GM12801 (cell line): ENCODE results near the gene XRCC4.

Source experiments
- TF ChIP-seq, protein P1 (sequence below): IDR thresholded peaks from one replicate; pipeline ENCODE4 v1.5.1; 2011; ENCODE audit warnings: control low read depth; ENCODE audit not compliant: insufficient read length; ENCODE audit errors: extremely low read depth

XRCC4 gene

DNA sequence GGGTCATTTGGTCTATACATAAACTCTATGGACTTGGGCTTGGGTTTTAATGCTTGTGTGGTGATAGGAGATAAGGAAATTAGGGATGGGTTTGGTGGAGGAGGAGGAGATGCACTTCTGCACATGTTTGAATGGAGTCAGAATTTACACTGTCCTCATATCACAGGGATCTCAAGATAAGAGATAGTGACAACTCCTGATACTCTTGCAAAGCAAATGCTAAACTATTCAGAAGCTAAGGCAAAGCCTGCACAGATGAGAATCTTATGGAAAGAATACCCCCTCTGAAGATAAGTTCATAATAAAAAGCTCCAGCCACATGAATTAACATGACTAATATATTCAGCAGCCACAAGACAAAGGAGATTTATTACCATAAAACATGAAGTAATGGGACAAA is 90.2 kb downstream of the XRCC4 start:
- TF ChIP-seq, protein P1, sequence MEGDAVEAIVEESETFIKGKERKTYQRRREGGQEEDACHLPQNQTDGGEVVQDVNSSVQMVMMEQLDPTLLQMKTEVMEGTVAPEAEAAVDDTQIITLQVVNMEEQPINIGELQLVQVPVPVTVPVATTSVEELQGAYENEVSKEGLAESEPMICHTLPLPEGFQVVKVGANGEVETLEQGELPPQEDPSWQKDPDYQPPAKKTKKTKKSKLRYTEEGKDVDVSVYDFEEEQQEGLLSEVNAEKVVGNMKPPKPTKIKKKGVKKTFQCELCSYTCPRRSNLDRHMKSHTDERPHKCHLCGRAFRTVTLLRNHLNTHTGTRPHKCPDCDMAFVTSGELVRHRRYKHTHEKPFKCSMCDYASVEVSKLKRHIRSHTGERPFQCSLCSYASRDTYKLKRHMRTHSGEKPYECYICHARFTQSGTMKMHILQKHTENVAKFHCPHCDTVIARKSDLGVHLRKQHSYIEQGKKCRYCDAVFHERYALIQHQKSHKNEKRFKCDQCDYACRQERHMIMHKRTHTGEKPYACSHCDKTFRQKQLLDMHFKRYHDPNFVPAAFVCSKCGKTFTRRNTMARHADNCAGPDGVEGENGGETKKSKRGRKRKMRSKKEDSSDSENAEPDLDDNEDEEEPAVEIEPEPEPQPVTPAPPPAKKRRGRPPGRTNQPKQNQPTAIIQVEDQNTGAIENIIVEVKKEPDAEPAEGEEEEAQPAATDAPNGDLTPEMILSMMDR = no peak

DNA sequence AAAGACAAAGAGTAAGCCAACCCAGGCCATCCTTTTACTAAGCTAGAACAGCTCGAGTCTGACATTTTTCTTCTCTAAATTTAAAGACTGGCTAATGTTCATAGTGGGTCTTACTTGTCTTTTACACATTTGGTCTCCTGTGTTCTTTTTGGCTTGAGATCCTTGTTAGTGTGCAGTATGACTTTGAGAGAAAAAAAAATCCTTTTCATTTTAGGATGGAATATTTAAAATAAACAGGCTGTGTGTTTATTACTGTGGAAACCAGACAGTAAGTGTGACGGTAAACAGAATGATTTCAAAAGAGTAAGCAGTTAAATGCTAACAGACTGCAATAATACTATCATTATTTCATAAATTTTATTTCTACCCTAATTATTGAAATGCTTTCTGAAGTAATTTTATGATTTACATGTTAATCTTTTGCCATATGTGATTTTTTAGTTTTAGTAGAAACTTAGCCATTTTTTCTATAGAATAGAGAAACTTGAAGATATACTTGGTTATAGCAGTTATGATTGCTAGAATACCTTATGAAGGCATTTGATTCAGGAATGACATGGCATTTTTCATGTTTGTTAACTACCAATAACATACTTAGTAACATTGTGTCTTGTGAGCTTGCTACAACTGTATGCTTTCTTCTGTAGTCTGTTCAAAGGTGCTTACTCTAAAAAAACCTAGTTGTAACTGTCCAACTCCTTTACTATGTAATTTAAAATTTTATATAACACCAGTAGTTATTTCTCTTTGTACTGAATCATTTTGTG is 92.4 kb downstream of the XRCC4 start:
- TF ChIP-seq, protein P1 = no peak

DNA sequence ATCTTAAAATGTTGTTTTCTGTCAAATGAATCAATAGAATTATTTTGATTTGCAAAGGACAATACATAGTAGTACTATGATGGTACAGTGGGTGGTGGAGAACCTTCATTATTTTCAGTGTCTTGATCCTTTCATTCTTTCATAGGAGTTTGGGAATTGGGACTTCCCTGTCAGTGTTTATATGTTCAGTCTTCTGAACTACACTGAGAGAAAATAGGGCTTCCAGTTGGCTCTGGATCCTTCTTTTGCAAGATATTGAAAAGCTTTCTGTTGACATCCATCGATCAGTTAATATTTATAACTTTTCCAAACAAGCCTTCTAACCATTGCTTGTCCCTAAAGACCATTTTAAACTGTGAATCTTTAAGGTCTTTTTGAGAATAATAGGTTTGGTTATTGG is 94.7 kb downstream of the XRCC4 start:
- TF ChIP-seq, protein P1 = no peak

DNA sequence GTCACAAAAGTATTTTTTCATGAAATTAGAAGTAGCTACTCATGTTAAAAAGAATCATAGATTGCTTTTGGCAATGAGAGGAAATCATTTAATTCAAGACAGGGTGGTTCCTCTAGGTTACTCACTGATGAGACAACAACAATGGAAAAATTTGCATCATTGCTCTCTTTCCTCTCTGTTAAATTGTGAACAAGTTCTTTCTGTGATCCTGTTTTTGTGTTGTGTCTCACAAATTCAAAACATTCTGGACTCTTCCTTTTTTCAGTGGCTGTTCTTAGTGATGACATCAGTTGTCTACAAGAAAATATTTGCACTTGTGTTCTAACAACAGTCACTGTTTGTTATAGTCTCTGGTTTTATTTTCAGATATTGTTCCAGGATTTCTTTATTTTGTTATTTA is 95.3 kb downstream of the XRCC4 start:
- TF ChIP-seq, protein P1 = no peak

DNA sequence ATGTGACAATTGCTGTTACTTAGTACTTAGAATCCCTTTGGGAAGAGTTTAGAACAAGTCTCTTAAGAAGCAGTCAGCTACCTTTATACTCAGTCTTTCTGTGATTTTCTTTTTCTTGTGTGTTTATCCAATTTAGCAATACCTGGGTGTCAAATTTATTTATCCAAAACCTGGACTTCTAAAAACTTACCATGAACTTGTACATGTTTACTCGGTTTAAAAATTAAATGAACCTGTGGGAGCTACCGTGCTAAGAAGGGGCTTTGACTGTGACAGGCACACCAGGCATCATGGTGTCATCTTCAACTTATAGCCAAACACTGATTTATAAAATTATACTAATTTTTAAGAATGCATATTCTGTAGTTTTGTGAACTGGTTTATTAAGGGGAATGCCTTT is 96.5 kb downstream of the XRCC4 start:
- TF ChIP-seq, protein P1 = no peak

DNA sequence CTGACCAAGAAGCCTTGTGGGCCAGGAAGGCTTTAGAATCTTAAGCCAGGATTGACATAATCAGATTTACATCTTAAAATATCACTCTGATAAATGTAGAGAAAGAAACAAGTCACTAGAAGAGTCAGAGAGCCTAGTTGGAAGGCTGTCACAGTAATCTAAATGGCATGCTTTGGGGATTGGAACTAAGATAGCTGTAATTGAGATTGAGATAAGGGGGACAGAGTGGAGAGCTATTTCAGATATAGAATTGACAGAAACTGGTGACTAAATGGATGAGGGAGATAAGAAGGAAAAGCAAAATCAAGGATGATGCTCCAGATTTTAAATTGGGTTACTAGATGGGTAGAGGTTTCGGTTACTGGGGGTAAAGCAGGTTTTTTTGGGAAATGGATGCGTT is 100.5 kb downstream of the XRCC4 start:
- TF ChIP-seq, protein P1 = no peak

DNA sequence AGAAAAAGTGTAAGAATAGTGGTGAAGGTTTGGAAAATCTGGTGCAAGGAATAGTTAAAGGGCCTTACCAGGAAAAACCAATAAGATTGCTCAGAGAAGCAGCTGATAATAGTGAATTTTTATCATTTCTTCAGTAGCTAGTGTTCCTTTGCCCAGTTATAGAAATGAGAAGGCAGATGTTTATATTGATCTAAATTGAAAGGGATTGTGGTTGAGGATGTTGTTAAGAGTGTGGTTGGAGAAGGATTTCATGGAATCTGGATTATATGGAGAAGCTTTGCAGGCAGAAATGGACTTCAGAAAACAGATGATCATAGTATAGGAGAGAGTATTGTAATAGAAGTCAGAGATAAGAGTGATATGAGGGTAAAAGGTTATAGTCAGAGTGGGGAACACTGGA is 102.6 kb downstream of the XRCC4 start:
- TF ChIP-seq, protein P1 = no peak

DNA sequence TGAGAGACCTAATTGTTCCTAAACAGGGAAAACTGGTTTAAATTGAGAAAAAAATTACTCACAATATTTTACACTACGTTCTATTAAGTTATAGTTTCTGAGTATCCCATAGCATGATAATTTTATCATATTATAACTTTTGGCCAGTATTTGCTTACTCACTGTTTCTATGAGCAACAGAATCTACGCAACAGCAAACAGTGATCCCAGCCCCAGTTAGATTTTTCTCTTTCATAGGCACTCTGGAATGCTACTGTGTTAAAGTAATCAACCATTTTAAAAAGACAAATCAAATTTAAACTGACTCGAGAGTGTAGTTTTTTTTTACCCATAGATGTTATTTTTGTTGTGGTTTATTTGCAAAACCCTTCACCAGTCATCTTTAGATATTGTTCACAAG is 107.2 kb downstream of the XRCC4 start:
- TF ChIP-seq, protein P1 = no peak
